Liver (tissue), 9 donors: ENCODE measurements around the gene ERH. TPM values are rescaled to one million over a fixed set of nuclear protein-coding genes. Genes with fewer than 3 reads are reported as not detected.
"Not testable (repeated sequence)": the region's sequence is repeated elsewhere in the genome, so short reads cannot be mapped to it uniquely, and the experiment has no call there.

Experiments
- DNase-seq: peaks from one replicate; pipeline ENCODE4 v3.0.0-alpha.2; 2017; ENCODE audit warnings: low spot score
- H3K27ac ChIP-seq, 2 donors: one replicate each; pipeline ENCODE4 v1.7.0; 2013; ENCODE audit warnings: inconsistent platforms in 2 of 2, low read length in 2 of 2, control low read depth in 1 of 2, low read depth in 1 of 2, mild to moderate bottlenecking in 1 of 2
- H3K27me3 ChIP-seq, 4 donors: one replicate each; pipeline versions ENCODE4 v1.6.1 to v1.7.0; 2013; ENCODE audit warnings: low read length in 3 of 4, inconsistent platforms in 1 of 4, mild to moderate bottlenecking in 1 of 4, moderate library complexity in 1 of 4; ENCODE audit not compliant: control insufficient read depth in 4 of 4, insufficient read depth in 4 of 4
- H3K36me3 ChIP-seq, 4 donors: one replicate each; pipeline versions ENCODE4 v1.6.1 to v1.7.0; 2013; ENCODE audit warnings: low read length in 3 of 4, mild to moderate bottlenecking in 3 of 4, low read depth in 1 of 4, moderate library complexity in 1 of 4; ENCODE audit not compliant: control insufficient read depth in 4 of 4, insufficient read depth in 3 of 4
- H3K4me1 ChIP-seq, 4 donors: one replicate each; pipeline versions ENCODE4 v1.6.1 to v1.7.0; 2013; ENCODE audit warnings: low read length in 3 of 4, mild to moderate bottlenecking in 3 of 4, moderate library complexity in 1 of 4; ENCODE audit not compliant: control insufficient read depth in 4 of 4, insufficient read depth in 4 of 4
- H3K4me3 ChIP-seq, 3 donors: one replicate each; pipeline versions ENCODE4 v1.6.1 to v1.7.0; 2013; ENCODE audit warnings: low read length in 3 of 3, control low read depth in 1 of 3, low read depth in 1 of 3, mild to moderate bottlenecking in 1 of 3
- H3K9ac ChIP-seq, 2 donors: one replicate each; pipeline ENCODE4 v1.7.0; 2013; ENCODE audit warnings: low read length in 2 of 2, mild to moderate bottlenecking in 2 of 2, moderate library complexity in 2 of 2, control low read depth in 1 of 2, low read depth in 1 of 2
- H3K9me3 ChIP-seq, 4 donors: one replicate each; pipeline versions ENCODE4 v1.6.1 to v1.7.0; 2013; ENCODE audit warnings: low read length in 3 of 4; ENCODE audit not compliant: control insufficient read depth in 4 of 4
- ATF3 ChIP-seq: IDR thresholded peaks from 2 replicates; pipeline ENCODE4 v1.6.1; 2016; ENCODE audit warnings: antibody characterized with exemption
- CTCF ChIP-seq: fragments of 150-350 bp; IDR thresholded peaks from 2 replicates; pipeline ENCODE4 v1.5.1; 2017; ENCODE audit warnings: improper control_type of control experiment, low read depth, low read length; ENCODE audit not compliant: missing input control
- EGR1 ChIP-seq, 2 donors: IDR thresholded peaks; 2 replicates each; pipeline ENCODE4 v1.6.1; 2016 to 2018; ENCODE audit warnings: antibody characterized with exemption in 2 of 2, low read depth in 2 of 2
- FOXA1 ChIP-seq: IDR thresholded peaks from 2 replicates; pipeline ENCODE4 v1.6.1; 2016; ENCODE audit warnings: antibody characterized with exemption
- FOXA2 ChIP-seq: IDR thresholded peaks from 2 replicates; pipeline ENCODE4 v1.6.1; 2016; ENCODE audit warnings: antibody characterized with exemption
- GABPA ChIP-seq, 2 donors: IDR thresholded peaks in 1 of 2; conservative IDR thresholded peaks in 1 of 2; 2 replicates each; pipeline ENCODE4 v1.6.1; 2016; ENCODE audit warnings: antibody characterized with exemption in 2 of 2, mild to moderate bottlenecking in 1 of 2, moderate library complexity in 1 of 2
- HNF4A ChIP-seq, 2 donors: conservative IDR thresholded peaks; 2 replicates each; pipeline ENCODE4 v1.6.1; 2016; ENCODE audit warnings: antibody characterized with exemption in 2 of 2, mild to moderate bottlenecking in 2 of 2
- HNF4G ChIP-seq: IDR thresholded peaks from 2 replicates; pipeline ENCODE4 v1.6.1; 2016; ENCODE audit warnings: antibody characterized with exemption
- NR2F2 ChIP-seq: IDR thresholded peaks from 2 replicates; pipeline ENCODE4 v1.6.1; 2016; ENCODE audit warnings: antibody characterized with exemption
- RAD21 ChIP-seq, 2 donors: IDR thresholded peaks; 2 replicates each; pipeline ENCODE4 v1.6.1; 2016; ENCODE audit warnings: antibody characterized with exemption in 2 of 2, mild to moderate bottlenecking in 2 of 2
- RXRA ChIP-seq, 2 donors: IDR thresholded peaks; 2 replicates each; pipeline ENCODE4 v1.6.1; 2017 to 2018; ENCODE audit warnings: antibody characterized with exemption in 2 of 2, mild to moderate bottlenecking in 1 of 2
- TAF1 ChIP-seq: conservative IDR thresholded peaks from 2 replicates; pipeline ENCODE4 v1.6.1; 2016; ENCODE audit warnings: antibody characterized with exemption, mild to moderate bottlenecking
- YY1 ChIP-seq: IDR thresholded peaks from 2 replicates; pipeline ENCODE4 v1.6.1; 2016; ENCODE audit warnings: antibody characterized with exemption, mild to moderate bottlenecking
- ZBTB33 ChIP-seq: IDR thresholded peaks from 2 replicates; pipeline ENCODE4 v1.6.1; 2016; ENCODE audit warnings: antibody characterized with exemption
- WGBS: extraction: QIAGEN DNeasy Blood & Tissue Kit; methylation state at CpG from one replicate; pipeline ENCODE4 v1.1.7; 2013; 5-methylcytosine and 5-hydroxymethylcytosine counted together
- polyA plus RNA-seq, 2 donors: library from polyadenylated mRNA; stranded (reverse) in 1 of 2; unstranded in 1 of 2; fragments of 200-250 nt in 1 of 2; fragments of >200 nt in 1 of 2; fragmentation: Nextera tagmentation in 1 of 2; extraction: Ambion mirVana in 1 of 2; gene quantifications; one replicate each; pipeline versions ENCODE4 v1.2.1 to v1.2.3, GENCODE V29; 2013 to 2015
- total RNA-seq, 2 donors: library from RNA; depleted of rRNA; stranded (reverse); fragments of >200 nt; gene quantifications; one replicate each; pipeline ENCODE4 v1.2.3, GENCODE V29; 2014
- TF ChIP-seq, protein P1 (sequence below): IDR thresholded peaks from 2 replicates; pipeline ENCODE4 v1.6.1; 2016; ENCODE audit warnings: antibody characterized with exemption
- TF ChIP-seq, protein P2 (sequence below): IDR thresholded peaks from 2 replicates; pipeline ENCODE4 v1.6.1; 2016; ENCODE audit warnings: antibody characterized with exemption, mild to moderate bottlenecking
- donor health status: healthy.
- donor health status: healthy.
- donor health status: healthy.
- donor health status: healthy.
- donor health status: healthy.

Gene ERH
- total and polyA plus RNA-seq, 4 donors = 49.2 to 78.0 (median 63.4) TPM

DNA sequence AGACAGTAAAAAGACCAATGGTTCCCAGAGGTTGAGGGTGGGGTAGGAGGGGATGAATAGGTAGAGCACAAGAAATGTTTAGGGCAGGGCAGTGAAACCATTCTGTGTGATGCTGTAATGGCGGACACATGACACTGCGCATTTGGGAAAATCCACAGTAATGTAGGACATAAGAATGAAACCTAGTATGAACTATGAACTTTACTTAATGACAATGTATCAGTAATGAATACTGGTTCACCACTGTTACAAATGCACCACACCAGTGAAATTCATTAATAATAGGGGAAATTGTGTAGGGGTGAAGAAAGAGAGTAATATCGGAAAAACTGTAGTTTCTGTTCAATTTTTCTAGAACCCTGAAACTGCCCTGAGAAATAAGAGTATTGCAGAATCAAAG is 5.6 kb downstream of the ERH start:
- Histone ChIP-seq H3K27ac (no peak overlapping the region), H3K36me3 (peaks cover 9 to 65% (median 44%) of the 10 kb centered on the region in 4 donors), H3K4me1 (peaks cover 0 to 11% (median 8%) of the 10 kb centered on the region in 4 donors), H3K27me3 (no peaks in the 10 kb centered on the region), H3K4me3 (no peak overlapping the region), H3K9me3 (no peaks in the 10 kb centered on the region), H3K9ac (no peak overlapping the region)
- no peak for TF ChIP-seq CTCF
- TF ChIP-seq, protein P1, sequence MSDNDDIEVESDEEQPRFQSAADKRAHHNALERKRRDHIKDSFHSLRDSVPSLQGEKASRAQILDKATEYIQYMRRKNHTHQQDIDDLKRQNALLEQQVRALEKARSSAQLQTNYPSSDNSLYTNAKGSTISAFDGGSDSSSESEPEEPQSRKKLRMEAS = no peak
- TF ChIP-seq FOXA2 = no peak
- no peak for TF ChIP-seq HNF4G
- DNase-seq = no peak
- WGBS = 89% methylated on average over 3 of the region's 3 CpGs

DNA sequence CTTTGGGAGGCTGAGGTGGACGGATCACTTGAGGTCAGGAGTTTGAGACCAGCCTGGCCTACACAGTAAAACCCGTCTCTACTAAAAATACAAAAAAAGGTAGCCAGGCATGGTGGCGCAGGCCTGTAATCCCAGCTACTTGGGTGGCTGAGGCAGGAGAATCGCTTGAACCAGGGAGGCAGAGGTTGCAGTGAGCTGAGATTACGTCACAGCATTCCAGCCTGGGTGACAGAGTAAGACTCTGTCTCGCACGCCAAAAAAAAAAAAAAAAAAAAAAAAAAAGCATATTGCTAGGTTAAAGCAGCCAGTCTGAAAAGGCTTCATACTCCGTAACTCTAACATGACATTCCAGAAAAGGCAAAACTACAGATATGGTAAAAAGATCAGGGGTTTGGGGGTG is 6.7 kb downstream of the ERH start:
- WGBS = 87% methylated on average over 8 of the region's 8 CpGs
- H3K9me3 ChIP-seq, H3K4me1 ChIP-seq, DNase-seq, H3K4me3 ChIP-seq, H3K27me3 ChIP-seq, H3K27ac ChIP-seq, H3K9ac ChIP-seq: not testable (repeated sequence)
- peaks cover 12 to 69% (median 47%) of the 10 kb centered on the region in 4 donors for H3K36me3 ChIP-seq

DNA sequence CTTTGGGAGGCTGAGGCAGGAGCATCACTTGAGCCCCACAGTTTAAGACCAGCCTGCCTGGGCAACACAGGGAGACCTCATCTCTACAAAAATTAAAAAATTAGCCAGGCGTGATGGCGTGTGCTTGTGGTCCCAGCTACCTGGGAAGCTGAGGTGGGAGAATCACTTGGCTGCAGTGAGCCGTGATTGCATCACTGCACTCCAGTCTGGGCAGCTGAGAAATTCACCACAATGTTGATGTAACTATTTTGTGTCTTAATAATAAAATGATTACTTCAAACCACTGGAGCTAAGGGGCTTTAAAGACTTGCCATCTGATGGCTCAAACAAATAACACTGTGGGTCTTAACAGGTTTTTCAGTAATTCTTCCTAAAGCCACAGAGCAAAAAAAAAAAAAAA is 10.8 kb downstream of the ERH start:
- Histone ChIP-seq H3K36me3 (peaks cover 7 to 51% (median 39%) of the 10 kb centered on the region in 4 donors), H3K9me3 (no peaks in the 10 kb centered on the region), H3K27me3 (no peaks in the 10 kb centered on the region), H3K4me1 (no peaks in the 10 kb centered on the region), H3K27ac (no peak overlapping the region), H3K4me3 (no peak overlapping the region), H3K9ac (no peak overlapping the region)
- no peak for TF ChIP-seq TAF1
- no peak for TF ChIP-seq FOXA1
- TF ChIP-seq RXRA (IDR thresholded peaks at IDR 0.05) = no peak
- TF ChIP-seq NR2F2 = no peak
- TF ChIP-seq RAD21 (IDR thresholded peaks at IDR 0.05) = no peak
- TF ChIP-seq EGR1 (IDR thresholded peaks at IDR 0.05; ENCODE audit: low read depth in 2 of 2) = no peak
- no peak for TF ChIP-seq FOXA2
- TF ChIP-seq CTCF = no peak
- TF ChIP-seq, protein P1 = no peak
- TF ChIP-seq ATF3 = no peak
- TF ChIP-seq ZBTB33 = no peak
- TF ChIP-seq GABPA (IDR thresholded peaks at IDR 0.05 in 1 of 2, conservative IDR thresholded peaks at IDR 0.05 in 1 of 2) = no peak
- no peak for TF ChIP-seq HNF4G
- no peak for TF ChIP-seq HNF4A (conservative IDR thresholded peaks at IDR 0.05)
- TF ChIP-seq, protein P2, sequence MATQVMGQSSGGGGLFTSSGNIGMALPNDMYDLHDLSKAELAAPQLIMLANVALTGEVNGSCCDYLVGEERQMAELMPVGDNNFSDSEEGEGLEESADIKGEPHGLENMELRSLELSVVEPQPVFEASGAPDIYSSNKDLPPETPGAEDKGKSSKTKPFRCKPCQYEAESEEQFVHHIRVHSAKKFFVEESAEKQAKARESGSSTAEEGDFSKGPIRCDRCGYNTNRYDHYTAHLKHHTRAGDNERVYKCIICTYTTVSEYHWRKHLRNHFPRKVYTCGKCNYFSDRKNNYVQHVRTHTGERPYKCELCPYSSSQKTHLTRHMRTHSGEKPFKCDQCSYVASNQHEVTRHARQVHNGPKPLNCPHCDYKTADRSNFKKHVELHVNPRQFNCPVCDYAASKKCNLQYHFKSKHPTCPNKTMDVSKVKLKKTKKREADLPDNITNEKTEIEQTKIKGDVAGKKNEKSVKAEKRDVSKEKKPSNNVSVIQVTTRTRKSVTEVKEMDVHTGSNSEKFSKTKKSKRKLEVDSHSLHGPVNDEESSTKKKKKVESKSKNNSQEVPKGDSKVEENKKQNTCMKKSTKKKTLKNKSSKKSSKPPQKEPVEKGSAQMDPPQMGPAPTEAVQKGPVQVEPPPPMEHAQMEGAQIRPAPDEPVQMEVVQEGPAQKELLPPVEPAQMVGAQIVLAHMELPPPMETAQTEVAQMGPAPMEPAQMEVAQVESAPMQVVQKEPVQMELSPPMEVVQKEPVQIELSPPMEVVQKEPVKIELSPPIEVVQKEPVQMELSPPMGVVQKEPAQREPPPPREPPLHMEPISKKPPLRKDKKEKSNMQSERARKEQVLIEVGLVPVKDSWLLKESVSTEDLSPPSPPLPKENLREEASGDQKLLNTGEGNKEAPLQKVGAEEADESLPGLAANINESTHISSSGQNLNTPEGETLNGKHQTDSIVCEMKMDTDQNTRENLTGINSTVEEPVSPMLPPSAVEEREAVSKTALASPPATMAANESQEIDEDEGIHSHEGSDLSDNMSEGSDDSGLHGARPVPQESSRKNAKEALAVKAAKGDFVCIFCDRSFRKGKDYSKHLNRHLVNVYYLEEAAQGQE = no peak
- no peak for TF ChIP-seq YY1
- 94% methylated on average over 3 of the region's 3 CpGs for WGBS
- DNase-seq = no peak
